SK-N-MC (cell line): Measurements from ENCODE around the gene ELF2.

Experiments
- EZH2 ChIP-seq: fragments of 200-600 bp; sonication (generic); IDR thresholded peaks from one replicate; pipeline ENCODE4 v1.6.1; 2017; ENCODE audit warnings: antibody characterized with exemption
- FOXP2 ChIP-seq: optimal IDR thresholded peaks from 2 replicates; pipeline ENCODE3; 2011; ENCODE audit warnings: mild to moderate bottlenecking, moderate library complexity; ENCODE audit not compliant: insufficient read depth; ENCODE audit errors: extremely low read length, control extremely low read depth
- POLR2AphosphoS5 ChIP-seq: IDR thresholded peaks from 2 replicates; pipeline ENCODE4 v1.6.1; 2012; ENCODE audit warnings: mild to moderate bottlenecking, low read depth, low read length, borderline replicate concordance

DNA sequence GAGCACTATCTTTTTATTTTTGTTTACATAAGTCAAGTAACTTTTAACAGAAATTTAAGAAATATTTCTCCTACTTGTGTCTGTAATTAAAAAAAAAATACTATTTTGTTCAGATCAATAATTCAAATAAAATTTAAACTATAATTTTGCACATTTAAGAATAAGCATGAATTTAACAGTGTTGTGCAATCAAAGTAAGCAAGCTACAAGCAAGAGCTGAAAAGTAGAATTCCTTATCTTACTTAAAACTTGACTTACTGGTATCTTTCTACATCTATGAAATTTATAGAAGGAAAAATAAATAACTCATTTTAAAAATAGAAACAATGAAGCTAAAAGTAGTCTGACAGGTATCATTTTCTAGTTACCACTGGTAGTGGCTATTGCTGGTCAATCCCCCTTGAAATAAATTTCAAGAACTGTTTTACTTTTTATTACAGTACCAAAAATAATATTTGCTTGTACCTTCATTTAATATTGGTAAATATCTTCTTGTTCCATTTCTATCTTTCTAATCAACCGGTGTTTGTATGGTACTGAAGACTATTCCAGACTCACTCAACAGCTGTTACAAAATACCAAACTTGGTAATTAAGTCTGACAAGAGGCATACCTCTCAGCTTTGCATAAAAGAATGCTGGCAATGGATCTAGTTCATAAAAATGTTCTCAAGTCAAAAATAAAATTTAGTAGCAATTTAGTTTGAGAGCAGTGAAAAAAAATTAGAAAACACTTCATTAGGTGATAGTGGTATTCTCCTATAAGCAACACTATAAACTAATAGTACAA lies 99.3 kb downstream of the ELF2 start:
- TF ChIP-seq POLR2AphosphoS5 (no peak), EZH2 (no peak), FOXP2 (no peak)
